ENCODE results near the gene GPR173. TPM values are rescaled to one million over a fixed set of nuclear protein-coding genes. Genes with fewer than 3 reads are reported as not detected.

GPR173 gene
- total and polyA plus RNA-seq, 2 of the 8 experiments (the other 6 are each of a cell fraction or from before 2014, with no cell fraction given) = 7.0 to 11.3 TPM

- Histone ChIP-seq H3K23ac (ENCODE audit: insufficient read length) (no peak overlapping the region), H2BK5ac (ENCODE audit: low read depth, low read length) (no peak overlapping the region), H2BK20ac (ENCODE audit: low read length) (no peak overlapping the region), H2BK15ac (ENCODE audit: low read length) (no peak overlapping the region), H3K27me3 (replicated peaks in 1 of 4; ENCODE audit: control insufficient read depth in 3 of 4, extremely low read depth in 1 of 4, insufficient read depth in 3 of 4, low read length in 3 of 4) (no peaks in the 10 kb centered on the region), H2AK5ac (ENCODE audit: low read depth, low read length) (no peak overlapping the region), H3K27ac (ENCODE audit: low read depth, low read length) (no peak overlapping the region), H3K14ac (ENCODE audit: insufficient read length) (no peak overlapping the region), H3K4me3 (ENCODE audit: extremely low read depth in 1 of 4, insufficient read depth in 2 of 4, low read depth in 3 of 4, low read length in 4 of 4) (no peak overlapping the region), H3K4ac (replicated peaks; ENCODE audit: insufficient read length, low read depth, low read length) (no peak overlapping the region), H2AFZ (ENCODE audit: low read length) (no peak overlapping the region), H3K56ac (replicated peaks; ENCODE audit: insufficient read length, low read depth, low read length) (no peak overlapping the region), H3K9me3 (ENCODE audit: insufficient read depth in 2 of 2, low read depth in 1 of 2, low read length in 1 of 2) (no peaks in the 10 kb centered on the region), H3K79me1 (ENCODE audit: low read depth, low read length) (no peaks in the 10 kb centered on the region; the same call in 1 of the 2 replicates), H3K4me2 (ENCODE audit: insufficient read depth in 1 of 2, low read depth in 2 of 2, low read length in 2 of 2) (no peak overlapping the region), H2BK120ac (replicated peaks; ENCODE audit: low read depth, low read length) (no peak overlapping the region), H3K36me3 (ENCODE audit: control insufficient read depth in 2 of 4, insufficient read depth in 4 of 4, low read length in 3 of 4) (peaks cover 0 to 3% (median 0%) of the 10 kb centered on the region in 4 experiments; a peak in 1 of 8 replicates), H4K5ac (ENCODE audit: insufficient read length, low read depth, low read length) (no peak overlapping the region), H4K20me1 (replicated peaks in 1 of 2; ENCODE audit: control insufficient read depth in 1 of 2, insufficient read depth in 2 of 2, low read length in 2 of 2) (peaks cover 0 to 5% of the 10 kb centered on the region in 2 experiments), H4K91ac (replicated peaks; ENCODE audit: insufficient read length, low read length) (no peak overlapping the region), H3K23me2 (ENCODE audit: low read depth, low read length) (peaks cover 2% of the 10 kb centered on the region; the same call in 1 of the 2 replicates), H3K79me2 (ENCODE audit: control insufficient read depth in 1 of 2, insufficient read depth in 2 of 2, low read length in 2 of 2) (peaks cover 0 to 9% of the 10 kb centered on the region in 2 experiments; a peak in 2 of 4 replicates), H3K18ac (ENCODE audit: extremely low read depth, low read length) (no peak overlapping the region), H3K4me1 (replicated peaks in 1 of 4; ENCODE audit: control insufficient read depth in 3 of 4, insufficient read depth in 4 of 4, low read length in 3 of 4) (no peaks in the 10 kb centered on the region; a peak in 2 of 7 replicates), H3K9ac (replicated peaks in 1 of 4; ENCODE audit: extremely low read depth in 1 of 4, low read depth in 3 of 4, low read length in 3 of 4) (no peak overlapping the region), H2BK12ac (ENCODE audit: low read depth, low read length) (no peak overlapping the region), H4K8ac (ENCODE audit: extremely low read depth, insufficient read depth, low read length) (no peak overlapping the region)
- FAIRE-seq (no peak), DNase-seq (ENCODE audit: low read depth in 1 of 2, low spot score in 2 of 2) (no peak)
- WGBS, 2 experiments (ENCODE audit: extremely low coverage in 1 of 2, insufficient coverage in 1 of 2, insufficient read length in 1 of 2, insufficient replicate concordance in 2 of 2, low coverage in 1 of 2, low lambda C conversion rate in 2 of 2, missing lambda C conversion rate in 1 of 2) = 60% methylated on average over 1 of the region's 1 CpG; no CpG with 5 or more reads in 1 of the 2 experiments
- ChIA-PET CTCF (ENCODE audit: partially characterized antibody) (interaction anchor here (1.4 kb wide), 1 partner anchor 10 kb away, joined by 5 read pairs; no protein-coding TSS in a partner anchor), POLR2A (ENCODE audit: partially characterized antibody) (interaction anchor here (1.0 to 1.6 kb wide), 2 partner anchors 10 to 148 kb away, joined by 4 read pairs; no protein-coding TSS in a partner anchor)
- TF ChIP-seq E2F6 (IDR thresholded peaks at IDR 0.05) (no peak), PHF8 (conservative IDR thresholded peaks at IDR 0.05; ENCODE audit: low read depth, low read length) (no peak), SRF (IDR thresholded peaks at IDR 0.05; ENCODE audit: low read depth, low read length) (no peak), RAD21 (IDR thresholded peaks at IDR 0.05 in 1 of 2, conservative IDR thresholded peaks at IDR 0.05 in 1 of 2; ENCODE audit: low read depth in 2 of 2, low read length in 2 of 2) (no peak), POU5F1 (IDR thresholded peaks at IDR 0.05; ENCODE audit: low read depth, low read length) (no peak), CHD1 (IDR thresholded peaks at IDR 0.05; ENCODE audit: low read depth, low read length) (no peak)
Measured at GRCh38 chrX:53078943-53079342, 30.4 kb downstream of the GPR173 start.
